ENCODE data around the gene ARHGAP5. TPM values are rescaled to one million over a fixed set of nuclear protein-coding genes. Genes with fewer than 3 reads are reported as not detected.

The ARHGAP5 gene
- total RNA-seq, 1 donor from 2014 or later, result 157 TPM

DNA sequence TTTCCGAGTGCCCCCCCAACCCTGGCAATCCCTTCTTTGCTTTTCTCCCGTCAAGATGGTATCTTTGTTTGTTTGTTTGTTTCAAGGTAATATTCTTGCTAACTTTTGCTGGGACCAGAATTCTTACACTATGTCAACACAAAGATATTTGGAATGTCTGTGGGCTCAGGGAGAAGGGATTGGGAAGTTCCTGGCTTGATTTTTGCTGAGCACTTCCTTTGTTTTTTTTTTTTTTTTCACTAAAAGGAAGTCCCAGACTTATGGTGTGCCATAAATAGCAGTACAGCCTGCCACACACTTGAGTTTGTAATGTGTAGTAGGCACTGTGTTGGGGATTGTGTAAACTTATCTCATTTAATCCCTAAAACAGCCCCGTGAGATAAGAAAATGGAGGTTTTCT lies 113.6 kb downstream of the ARHGAP5 start:
- Mint-ChIP-seq H3K4me3 (no peak overlapping the region), H3K4me1 (ENCODE audit: unreplicated experiment) (no peaks in the 10 kb centered on the region), H3K36me3 (no peaks in the 10 kb centered on the region), H3K9me3 (peaks cover 6% of the 10 kb centered on the region), H3K27ac (no peak overlapping the region), H3K27me3 (no peaks in the 10 kb centered on the region)
- TF ChIP-seq, protein P1, sequence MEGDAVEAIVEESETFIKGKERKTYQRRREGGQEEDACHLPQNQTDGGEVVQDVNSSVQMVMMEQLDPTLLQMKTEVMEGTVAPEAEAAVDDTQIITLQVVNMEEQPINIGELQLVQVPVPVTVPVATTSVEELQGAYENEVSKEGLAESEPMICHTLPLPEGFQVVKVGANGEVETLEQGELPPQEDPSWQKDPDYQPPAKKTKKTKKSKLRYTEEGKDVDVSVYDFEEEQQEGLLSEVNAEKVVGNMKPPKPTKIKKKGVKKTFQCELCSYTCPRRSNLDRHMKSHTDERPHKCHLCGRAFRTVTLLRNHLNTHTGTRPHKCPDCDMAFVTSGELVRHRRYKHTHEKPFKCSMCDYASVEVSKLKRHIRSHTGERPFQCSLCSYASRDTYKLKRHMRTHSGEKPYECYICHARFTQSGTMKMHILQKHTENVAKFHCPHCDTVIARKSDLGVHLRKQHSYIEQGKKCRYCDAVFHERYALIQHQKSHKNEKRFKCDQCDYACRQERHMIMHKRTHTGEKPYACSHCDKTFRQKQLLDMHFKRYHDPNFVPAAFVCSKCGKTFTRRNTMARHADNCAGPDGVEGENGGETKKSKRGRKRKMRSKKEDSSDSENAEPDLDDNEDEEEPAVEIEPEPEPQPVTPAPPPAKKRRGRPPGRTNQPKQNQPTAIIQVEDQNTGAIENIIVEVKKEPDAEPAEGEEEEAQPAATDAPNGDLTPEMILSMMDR (conservative IDR thresholded peaks at IDR 0.05), result no peak
- no peak for DNase-seq (ENCODE audit: extremely low spot score, unreplicated experiment)

DNA sequence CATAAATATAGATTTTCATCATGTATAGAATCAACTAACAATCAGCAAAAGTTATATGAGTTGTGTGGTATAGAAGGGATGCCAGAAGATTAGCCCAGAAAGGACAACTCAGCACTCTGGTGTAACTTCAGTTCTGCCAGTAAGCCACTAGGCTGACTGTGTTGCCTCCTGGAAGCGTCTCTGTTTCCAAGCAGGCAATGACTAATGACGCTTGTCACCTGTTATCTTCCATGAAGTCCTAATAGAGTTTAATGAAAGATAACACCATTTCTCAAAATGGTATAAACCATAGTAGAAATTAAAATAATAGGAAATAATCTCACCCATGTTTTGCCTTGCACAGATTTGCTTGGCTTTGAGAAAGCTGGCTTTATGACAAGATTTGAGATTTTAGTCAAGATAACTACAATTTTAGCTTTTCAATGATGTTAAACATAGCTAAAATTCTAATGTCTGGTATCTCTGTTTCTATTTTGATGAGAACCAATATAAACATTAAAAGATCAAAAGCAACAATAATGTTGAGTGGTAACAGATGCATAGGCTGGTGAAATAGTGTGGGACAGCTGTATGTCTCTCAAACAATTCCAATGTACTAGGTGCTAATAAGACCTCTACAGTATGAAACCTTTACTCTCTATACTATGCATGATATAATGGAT lies 115.7 kb downstream of the ARHGAP5 start:
- TF ChIP-seq, protein P1 (conservative IDR thresholded peaks at IDR 0.05), result no peak
- DNase-seq (ENCODE audit: extremely low spot score, unreplicated experiment), result no peak
- Mint-ChIP-seq H3K27me3 (no peaks in the 10 kb centered on the region), H3K36me3 (no peaks in the 10 kb centered on the region), H3K4me1 (ENCODE audit: unreplicated experiment) (no peaks in the 10 kb centered on the region), H3K27ac (no peak overlapping the region), H3K4me3 (no peak overlapping the region), H3K9me3 (no peaks in the 10 kb centered on the region)

DNA sequence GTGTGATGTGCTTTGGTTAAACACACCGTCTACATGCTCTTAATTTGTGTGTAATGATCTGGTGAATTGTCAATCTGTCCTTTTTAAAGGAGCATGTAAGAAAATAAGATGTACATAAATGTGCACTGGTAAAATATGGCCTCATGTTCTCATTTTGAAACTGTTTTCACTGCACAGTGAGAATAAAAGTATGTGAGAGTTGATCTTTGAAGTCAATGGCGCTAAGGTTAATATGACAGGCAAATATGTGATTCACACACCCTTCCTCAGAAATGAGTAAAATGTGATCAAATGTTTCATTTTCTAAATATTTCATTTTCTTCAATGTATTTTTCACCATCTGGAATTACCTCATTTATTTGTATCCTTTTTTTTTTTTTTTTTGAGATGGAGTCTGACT lies 116.4 kb downstream of the ARHGAP5 start:
- Mint-ChIP-seq H3K27me3 (no peaks in the 10 kb centered on the region), H3K27ac (no peak overlapping the region), H3K9me3 (no peaks in the 10 kb centered on the region), H3K4me3 (no peak overlapping the region), H3K4me1 (ENCODE audit: unreplicated experiment) (no peaks in the 10 kb centered on the region), H3K36me3 (no peaks in the 10 kb centered on the region)
- no peak for DNase-seq (ENCODE audit: extremely low spot score, unreplicated experiment)
- TF ChIP-seq, protein P1 (conservative IDR thresholded peaks at IDR 0.05), result no peak

DNA sequence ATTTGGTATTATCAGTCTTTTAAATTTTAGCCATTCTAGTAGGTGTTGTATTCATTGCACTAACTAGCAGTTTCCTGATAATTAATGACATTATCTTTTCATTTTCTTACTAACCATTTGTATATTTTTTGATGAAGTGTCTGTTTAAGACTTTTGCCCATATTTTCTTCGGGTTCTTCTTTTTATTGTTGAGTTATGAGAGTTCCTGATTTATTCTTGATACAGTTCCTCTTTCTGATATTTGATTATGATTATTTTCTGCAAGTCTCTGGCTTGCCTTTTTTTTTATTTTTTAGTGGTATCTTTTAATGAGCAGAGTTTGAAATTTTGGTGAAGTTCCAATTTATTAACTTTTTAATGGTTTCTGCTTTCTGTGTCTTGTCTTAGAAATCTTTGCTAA lies 118.5 kb downstream of the ARHGAP5 start:
- no peaks in the 10 kb centered on the region for H3K27me3 Mint-ChIP-seq
- H3K27ac Mint-ChIP-seq, result no peak overlapping the region
- no peaks in the 10 kb centered on the region for H3K4me1 Mint-ChIP-seq (ENCODE audit: unreplicated experiment)
- TF ChIP-seq, protein P1 (conservative IDR thresholded peaks at IDR 0.05), result no peak
- no peak for DNase-seq (ENCODE audit: extremely low spot score, unreplicated experiment)
- no peaks in the 10 kb centered on the region for H3K36me3 Mint-ChIP-seq
- no peak overlapping the region for H3K4me3 Mint-ChIP-seq
- H3K9me3 Mint-ChIP-seq, result no peaks in the 10 kb centered on the region

DNA sequence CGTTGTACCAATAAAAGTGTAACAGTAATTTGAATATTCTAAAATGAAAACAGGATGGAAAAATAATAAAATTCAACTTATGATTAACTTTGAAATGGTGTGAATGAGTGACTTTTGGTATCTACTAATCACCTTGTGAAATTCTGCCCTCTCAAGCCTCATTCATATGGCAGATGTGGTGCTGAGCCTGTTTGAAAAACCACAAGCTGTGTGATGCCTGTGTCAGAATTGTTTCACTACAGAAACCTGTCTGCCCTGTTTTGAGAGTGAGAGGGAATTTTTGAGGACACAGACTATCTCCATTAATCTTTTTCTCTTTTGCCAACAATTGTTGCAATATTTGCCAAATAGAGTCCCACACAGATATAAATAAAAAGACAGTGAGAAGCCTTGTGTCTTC lies 120.8 kb downstream of the ARHGAP5 start:
- Mint-ChIP-seq H3K4me3 (no peak overlapping the region), H3K27ac (peak overlapping the region; percentile 34), H3K36me3 (no peaks in the 10 kb centered on the region), H3K27me3 (no peaks in the 10 kb centered on the region), H3K9me3 (no peaks in the 10 kb centered on the region), H3K4me1 (ENCODE audit: unreplicated experiment) (peaks cover 3% of the 10 kb centered on the region)
- DNase-seq (ENCODE audit: extremely low spot score, unreplicated experiment), result no peak
- TF ChIP-seq, protein P1 (conservative IDR thresholded peaks at IDR 0.05), result no peak
